Ishikawa (cell line): Measurements from ENCODE around the gene MAG.

Experiments
- CEBPB ChIP-seq: IDR thresholded peaks from 2 replicates; pipeline ENCODE4 v1.6.1; 2012
- CREB1 ChIP-seq: IDR thresholded peaks from 2 replicates; pipeline ENCODE4 v1.6.1; 2012; ENCODE audit warnings: low read depth
- EGR1 ChIP-seq: IDR thresholded peaks from 2 replicates; pipeline ENCODE4 v1.6.1; 2012
- EP300 ChIP-seq: IDR thresholded peaks from 2 replicates; pipeline ENCODE4 v1.6.1; 2012; ENCODE audit warnings: borderline replicate concordance
- FOXM1 ChIP-seq: IDR thresholded peaks from 2 replicates; pipeline ENCODE4 v1.6.1; 2012; ENCODE audit warnings: low read depth, borderline replicate concordance
- MAX ChIP-seq: IDR thresholded peaks from 2 replicates; pipeline ENCODE4 v1.6.1; 2012
- NFIC ChIP-seq: IDR thresholded peaks from 2 replicates; pipeline ENCODE4 v1.6.1; 2012
- RAD21 ChIP-seq: IDR thresholded peaks from 2 replicates; pipeline ENCODE4 v1.6.1; 2012; ENCODE audit warnings: low read depth
- REST ChIP-seq: IDR thresholded peaks from 2 replicates; pipeline ENCODE4 v1.6.1; 2012; ENCODE audit warnings: low read depth, mild to moderate bottlenecking
- TAF1 ChIP-seq: IDR thresholded peaks from 2 replicates; pipeline ENCODE4 v1.6.1; 2012; ENCODE audit warnings: low read depth, mild to moderate bottlenecking
- TCF12 ChIP-seq: IDR thresholded peaks from 2 replicates; pipeline ENCODE4 v1.6.1; 2012; ENCODE audit warnings: low read depth
- TEAD4 ChIP-seq: IDR thresholded peaks from 2 replicates; pipeline ENCODE4 v1.6.1; 2012
- USF1 ChIP-seq: IDR thresholded peaks from 2 replicates; pipeline ENCODE4 v1.6.1; 2012
- YY1 ChIP-seq: IDR thresholded peaks from 2 replicates; pipeline ENCODE4 v1.6.1; 2012; ENCODE audit warnings: low read depth
- ZBTB7A ChIP-seq: IDR thresholded peaks from 2 replicates; pipeline ENCODE4 v1.6.1; 2012; ENCODE audit warnings: low read depth

Gene MAG

GRCh38 chr19:35269438-35270117 is 22.4 kb upstream of the MAG start:
- TF ChIP-seq YY1 (peak; percentile 59), RAD21 (peak; percentile 43; the same call in 1 of the 2 replicates), NFIC (no peak), FOXM1 (no peak), USF1 (peak; percentile 49), TEAD4 (peak; percentile 63), TCF12 (0 out of 2 replicates have a peak, but pooled peaks have one; percentile 18)

GRCh38 chr19:35270381-35270811 is 21.6 kb upstream of the MAG start:
- TF ChIP-seq TAF1: no peak
- no peak for TF ChIP-seq TCF12
- no peak for TF ChIP-seq FOXM1
- no peak for TF ChIP-seq EGR1
- TF ChIP-seq CREB1: no peak
- TF ChIP-seq YY1: no peak
- no peak for TF ChIP-seq MAX
- TF ChIP-seq USF1: no peak
- TF ChIP-seq EP300: no peak
- TF ChIP-seq ZBTB7A: no peak
- TF ChIP-seq TEAD4: no peak
- no peak for TF ChIP-seq CEBPB
- no peak for TF ChIP-seq NFIC
- no peak for TF ChIP-seq RAD21
- no peak for TF ChIP-seq REST

- TF ChIP-seq CEBPB (no peak), REST (no peak), CREB1 (no peak), MAX (no peak), RAD21 (no peak), TEAD4 (no peak), TAF1 (no peak)
Observed at GRCh38 chr19:35271546-35271945, 20.4 kb upstream of the MAG start.

GRCh38 chr19:35272122-35272719 is 19.7 kb upstream of the MAG start:
- TF ChIP-seq CEBPB (no peak), YY1 (no peak), REST (no peak)
